ENCODE measurements around the gene STOML1.
"Not testable (repeated sequence)": the region's sequence is repeated elsewhere in the genome, so short reads cannot be mapped to it uniquely, and the experiment has no call there.

STOML1 gene

GRCh38 chr15:73941044-73941443 lies 51.1 kb downstream of the STOML1 start:
- Histone ChIP-seq H3K4me2 (ENCODE audit: low read length) (no peak overlapping the region), H3K9me3 (ENCODE audit: low read length) (no peaks in the 10 kb centered on the region), H3K4me1 (ENCODE audit: insufficient read depth, low read length, severe bottlenecking) (no peaks in the 10 kb centered on the region), H3K4me3 (ENCODE audit: low read depth, low read length, poor library complexity, severe bottlenecking) (no peak overlapping the region), H3K27me3 (ENCODE audit: insufficient read depth, low read length) (0 out of 2 replicates have a peak, but pooled peaks cover 3% of the 10 kb centered on the region), H3K79me2 (ENCODE audit: insufficient read depth, low read length) (no peaks in the 10 kb centered on the region), H3K9me2 (ENCODE audit: low read depth, low read length) (no peaks in the 10 kb centered on the region), H3K9ac (ENCODE audit: low read length) (no peak overlapping the region), H2AFZ (ENCODE audit: low read length) (no peak overlapping the region), H3K36me3 (ENCODE audit: insufficient read depth, low read length) (no peaks in the 10 kb centered on the region), H3F3A (ENCODE audit: insufficient read depth, low read length) (no peaks in the 10 kb centered on the region), H4K20me1 (ENCODE audit: insufficient read depth, low read length) (no peaks in the 10 kb centered on the region), H3K27ac (ENCODE audit: low read depth, low read length, poor library complexity, severe bottlenecking) (no peak overlapping the region)
- TF ChIP-seq, protein P1, sequence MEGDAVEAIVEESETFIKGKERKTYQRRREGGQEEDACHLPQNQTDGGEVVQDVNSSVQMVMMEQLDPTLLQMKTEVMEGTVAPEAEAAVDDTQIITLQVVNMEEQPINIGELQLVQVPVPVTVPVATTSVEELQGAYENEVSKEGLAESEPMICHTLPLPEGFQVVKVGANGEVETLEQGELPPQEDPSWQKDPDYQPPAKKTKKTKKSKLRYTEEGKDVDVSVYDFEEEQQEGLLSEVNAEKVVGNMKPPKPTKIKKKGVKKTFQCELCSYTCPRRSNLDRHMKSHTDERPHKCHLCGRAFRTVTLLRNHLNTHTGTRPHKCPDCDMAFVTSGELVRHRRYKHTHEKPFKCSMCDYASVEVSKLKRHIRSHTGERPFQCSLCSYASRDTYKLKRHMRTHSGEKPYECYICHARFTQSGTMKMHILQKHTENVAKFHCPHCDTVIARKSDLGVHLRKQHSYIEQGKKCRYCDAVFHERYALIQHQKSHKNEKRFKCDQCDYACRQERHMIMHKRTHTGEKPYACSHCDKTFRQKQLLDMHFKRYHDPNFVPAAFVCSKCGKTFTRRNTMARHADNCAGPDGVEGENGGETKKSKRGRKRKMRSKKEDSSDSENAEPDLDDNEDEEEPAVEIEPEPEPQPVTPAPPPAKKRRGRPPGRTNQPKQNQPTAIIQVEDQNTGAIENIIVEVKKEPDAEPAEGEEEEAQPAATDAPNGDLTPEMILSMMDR (IDR thresholded peaks at IDR 0.05; ENCODE audit: low read length), result no peak
- TF ChIP-seq EZH2 (IDR thresholded peaks at IDR 0.05; ENCODE audit: borderline replicate concordance, low read length), result no peak

DNA sequence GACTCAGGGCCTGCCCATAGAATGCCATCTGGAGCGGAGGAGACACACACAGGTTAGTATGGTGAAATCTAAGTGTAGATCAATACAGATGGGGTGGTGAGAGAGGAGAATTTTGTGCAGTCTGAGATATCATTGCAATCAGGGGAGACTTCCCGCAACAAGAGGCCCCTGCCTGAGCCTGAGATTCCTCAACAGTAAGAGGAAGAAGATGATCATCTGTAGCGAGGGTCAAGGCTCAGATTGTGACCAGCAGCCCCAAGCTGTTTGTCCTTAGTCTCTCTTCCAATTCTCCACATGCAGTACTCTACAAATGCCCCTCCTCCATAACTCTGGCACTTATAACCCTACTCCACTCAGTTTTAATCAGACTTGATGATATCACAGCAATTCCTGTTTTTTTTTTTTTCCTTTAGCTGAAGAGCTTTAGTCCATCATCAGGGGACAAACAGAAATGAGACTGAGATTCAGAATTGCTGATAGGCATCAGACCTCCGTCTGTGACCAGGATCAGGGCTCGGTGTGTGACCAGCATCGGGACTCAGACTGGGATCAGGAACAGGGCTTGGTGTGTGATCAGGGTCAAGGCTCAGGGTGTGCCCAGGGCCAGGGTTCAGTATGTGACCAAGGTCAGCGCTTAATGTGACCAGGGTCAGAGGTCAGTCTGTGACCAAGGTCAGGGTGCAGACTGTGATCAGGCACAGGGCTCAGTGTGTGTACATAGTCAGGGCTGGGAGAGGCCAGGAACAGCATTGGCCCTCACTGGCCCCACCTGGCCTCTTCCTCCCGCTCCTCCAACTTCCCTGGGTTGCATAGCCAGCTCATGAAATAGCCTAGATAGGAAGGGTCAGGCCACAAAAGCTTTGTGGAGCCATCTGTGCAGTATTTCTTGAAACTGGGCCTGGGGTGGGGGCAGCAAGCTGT lies 51.8 kb downstream of the STOML1 start:
- Histone ChIP-seq H3K79me2 (ENCODE audit: insufficient read depth, low read length) (no peaks in the 10 kb centered on the region), H3K9ac (ENCODE audit: low read length) (no peak overlapping the region), H3K4me2 (ENCODE audit: low read length) (no peak overlapping the region), H3K27me3 (ENCODE audit: insufficient read depth, low read length) (0 out of 2 replicates have a peak, but pooled peaks cover 3% of the 10 kb centered on the region), H3K9me2 (ENCODE audit: low read depth, low read length) (no peaks in the 10 kb centered on the region), H3K27ac (ENCODE audit: low read depth, low read length, poor library complexity, severe bottlenecking) (no peak overlapping the region), H3F3A (ENCODE audit: insufficient read depth, low read length) (no peaks in the 10 kb centered on the region), H3K36me3 (ENCODE audit: insufficient read depth, low read length) (no peaks in the 10 kb centered on the region), H2AFZ (ENCODE audit: low read length) (no peak overlapping the region), H3K4me1 (ENCODE audit: insufficient read depth, low read length, severe bottlenecking) (no peaks in the 10 kb centered on the region), H4K20me1 (ENCODE audit: insufficient read depth, low read length) (no peaks in the 10 kb centered on the region), H3K4me3 (ENCODE audit: low read depth, low read length, poor library complexity, severe bottlenecking) (no peak overlapping the region), H3K9me3 (ENCODE audit: low read length) (no peaks in the 10 kb centered on the region)
- no peak for TF ChIP-seq EZH2 (IDR thresholded peaks at IDR 0.05; ENCODE audit: borderline replicate concordance, low read length)
- TF ChIP-seq, protein P1 (IDR thresholded peaks at IDR 0.05; ENCODE audit: low read length), result no peak

- Histone ChIP-seq H2AFZ (ENCODE audit: low read length) (no peak overlapping the region), H3K4me3 (ENCODE audit: low read depth, low read length, poor library complexity, severe bottlenecking) (no peak overlapping the region), H3K79me2 (ENCODE audit: insufficient read depth, low read length) (no peaks in the 10 kb centered on the region), H3K4me2 (ENCODE audit: low read length) (no peak overlapping the region), H3K27ac (ENCODE audit: low read depth, low read length, poor library complexity, severe bottlenecking) (no peak overlapping the region), H3K9me3 (ENCODE audit: low read length) (no peaks in the 10 kb centered on the region), H3K4me1 (ENCODE audit: insufficient read depth, low read length, severe bottlenecking) (no peaks in the 10 kb centered on the region), H3K9me2 (ENCODE audit: low read depth, low read length) (no peaks in the 10 kb centered on the region), H3F3A (ENCODE audit: insufficient read depth, low read length) (no peaks in the 10 kb centered on the region), H4K20me1 (ENCODE audit: insufficient read depth, low read length) (no peaks in the 10 kb centered on the region), H3K36me3 (ENCODE audit: insufficient read depth, low read length) (no peaks in the 10 kb centered on the region), H3K27me3 (ENCODE audit: insufficient read depth, low read length) (0 out of 2 replicates have a peak, but pooled peaks cover 3% of the 10 kb centered on the region), H3K9ac (ENCODE audit: low read length) (no peak overlapping the region)
- no peak for TF ChIP-seq EZH2 (IDR thresholded peaks at IDR 0.05; ENCODE audit: borderline replicate concordance, low read length)
- TF ChIP-seq, protein P1 (IDR thresholded peaks at IDR 0.05; ENCODE audit: low read length), result no peak
These were observed 53.0 kb downstream of the STOML1 start for GRCh38 chr15:73939138-73939537.

- H3K4me2 ChIP-seq (ENCODE audit: low read length); H3K27ac ChIP-seq (ENCODE audit: low read depth, low read length, poor library complexity, severe bottlenecking); H3K9ac ChIP-seq (ENCODE audit: low read length); H3K9me2 ChIP-seq (ENCODE audit: low read depth, low read length); H3K9me3 ChIP-seq (ENCODE audit: low read length); H3K36me3 ChIP-seq (ENCODE audit: insufficient read depth, low read length); H3K4me1 ChIP-seq (ENCODE audit: insufficient read depth, low read length, severe bottlenecking); H4K20me1 ChIP-seq (ENCODE audit: insufficient read depth, low read length); H3K27me3 ChIP-seq (ENCODE audit: insufficient read depth, low read length); H3K4me3 ChIP-seq (ENCODE audit: low read depth, low read length, poor library complexity, severe bottlenecking); H3F3A ChIP-seq (ENCODE audit: insufficient read depth, low read length); H2AFZ ChIP-seq (ENCODE audit: low read length); H3K79me2 ChIP-seq (ENCODE audit: insufficient read depth, low read length): not testable (repeated sequence)
These were observed 53.6 kb downstream of the STOML1 start for GRCh38 chr15:73938516-73938915.
